ENCODE data around the gene CCDC157. TPM values are rescaled to one million over a fixed set of nuclear protein-coding genes. Genes with fewer than 3 reads are reported as not detected.

The CCDC157 gene
- total and polyA plus RNA-seq, 9 of the 15 experiments (the other 6 are each of a cell fraction or from before 2014, with no cell fraction given): 0.04 to 1.3 (median 0.68) TPM

GRCh38 chr22:30421695-30422480 is 65.1 kb downstream of the CCDC157 start (continued):
- TF ChIP-seq MYNN (IDR thresholded peaks at IDR 0.05) (0 out of 2 replicates have a peak, but pooled peaks have one; percentile 32), MYNN (CRISPR knock-in tag; IDR thresholded peaks at IDR 0.05) (no peak), GTF3C2 (IDR thresholded peaks at IDR 0.05; ENCODE audit: borderline replicate concordance, extremely low read depth, insufficient read length) (no peak), IRF2 (CRISPR knock-in tag; IDR thresholded peaks at IDR 0.05) (no peak), ZNF217 (CRISPR knock-in tag; IDR thresholded peaks at IDR 0.05) (no peak), HEY1 (CRISPR knock-in tag; IDR thresholded peaks at IDR 0.05; ENCODE audit: borderline replicate concordance) (no peak), SMAD4 (CRISPR knock-in tag; conservative IDR thresholded peaks at IDR 0.05) (no peak), ZFP30 (CRISPR knock-in tag; IDR thresholded peaks at IDR 0.05; ENCODE audit: borderline replicate concordance) (no peak), ZNF280A (IDR thresholded peaks at IDR 0.05; ENCODE audit: low read depth, partially characterized antibody) (no peak), ZNF146 (CRISPR knock-in tag; IDR thresholded peaks at IDR 0.05; ENCODE audit: unreplicated experiment) (no peak), GATAD2A (IDR thresholded peaks at IDR 0.05) (no peak), MITF (IDR thresholded peaks at IDR 0.05) (no peak), ZNF518B (CRISPR knock-in tag; IDR thresholded peaks at IDR 0.05) (no peak), ARID2 (IDR thresholded peaks at IDR 0.05) (no peak), BACH1 (tag; IDR thresholded peaks at IDR 0.05) (peak; percentile 39; the same call in 1 of the 2 replicates), NCOA1 (IDR thresholded peaks at IDR 0.05; ENCODE audit: low read depth) (peak; percentile 40; the same call in 1 of the 2 replicates), SUPT5H (IDR thresholded peaks at IDR 0.05) (0 out of 2 replicates have a peak, but pooled peaks have one; percentile 43)
